Natural killer cell (primary cell): ENCODE measurements around the gene DOCK6. TPM values are rescaled to one million over a fixed set of nuclear protein-coding genes. Genes with fewer than 3 reads are reported as not detected.

Source experiments
- ATAC-seq, 3 donors: fragments of 150-1000 bp in 2 of 3; fragments of 200-7000 bp in 1 of 3; cut with Tn5 transposase; 1 replicate in 1 of 3; 2 replicates in 2 of 3; pipeline ENCODE4 v1.10.0; 2021; ENCODE audit warnings: mild to moderate bottlenecking in 2 of 3, moderate library complexity in 2 of 3
- DNase-seq, 2 donors: peaks; one replicate each; pipeline versions ENCODE4 v3.0.0 to v3.0.0-alpha.2; 2013 to 2021; ENCODE audit warnings: mixed read lengths in 1 of 2
- H3K27ac ChIP-seq: one replicate; pipeline ENCODE4 v1.5.1; 2013; ENCODE audit warnings: mild to moderate bottlenecking, low read length
- H3K27me3 ChIP-seq: one replicate; pipeline ENCODE4 v1.6.1; 2013; ENCODE audit warnings: low read length; ENCODE audit not compliant: control insufficient read depth, insufficient read depth
- H3K36me3 ChIP-seq: one replicate; pipeline ENCODE4 v1.6.1; 2013; ENCODE audit warnings: low read length; ENCODE audit not compliant: control insufficient read depth, insufficient read depth
- H3K4me1 ChIP-seq: one replicate; pipeline ENCODE4 v1.6.1; 2013; ENCODE audit warnings: low read length; ENCODE audit not compliant: control insufficient read depth, insufficient read depth
- H3K4me3 ChIP-seq: one replicate; pipeline ENCODE4 v1.5.1; 2013; ENCODE audit warnings: low read length
- H3K9me3 ChIP-seq: one replicate; pipeline ENCODE4 v1.6.1; 2013; ENCODE audit warnings: low read length; ENCODE audit not compliant: control insufficient read depth, insufficient read depth
- H3K27ac Mint-ChIP-seq, 2 donors: one replicate each; pipeline ENCODE4 v1.8.0; 2022; ENCODE audit warnings: mild to moderate bottlenecking in 2 of 2, mixed read lengths in 2 of 2, moderate library complexity in 1 of 2
- H3K27me3 Mint-ChIP-seq, 2 donors: one replicate each; pipeline ENCODE4 v1.8.0; 2022; ENCODE audit warnings: low read depth in 2 of 2, mixed read lengths in 2 of 2
- H3K36me3 Mint-ChIP-seq: one replicate; pipeline ENCODE4 v1.8.0; 2022; ENCODE audit warnings: mixed read lengths
- H3K4me1 Mint-ChIP-seq, 2 donors: one replicate each; pipeline ENCODE4 v1.8.0; 2022; ENCODE audit warnings: mixed read lengths in 2 of 2
- H3K4me3 Mint-ChIP-seq: one replicate; pipeline ENCODE4 v1.8.0; 2022; ENCODE audit warnings: mild to moderate bottlenecking, moderate library complexity, mixed read lengths
- H3K9me3 Mint-ChIP-seq, 2 donors: one replicate each; pipeline ENCODE4 v1.8.0; 2022; ENCODE audit warnings: mixed read lengths in 2 of 2
- CTCF ChIP-seq: fragments of 200-600 bp; IDR thresholded peaks from one replicate; pipeline ENCODE4 v1.8.0; 2022; ENCODE audit warnings: antibody characterized with exemption
- WGBS: methylation state at CpG from one replicate; pipeline ENCODE4 v1.1.7; 2013; ENCODE audit warnings: missing lambda C conversion rate; ENCODE audit not compliant: insufficient coverage; 5-methylcytosine and 5-hydroxymethylcytosine counted together
- intact Hi-C: fragments of 100-400 bp; cut with micrococcal nuclease; formaldehyde crosslinking; loops from one replicate; pipeline ENCODE4 v1.14.2; 2022
- total RNA-seq, 4 donors: library from RNA; stranded (reverse); fragments of 120-200 nt in 1 of 4; gene quantifications; one replicate each; pipeline versions ENCODE4 v1.2.3 to v1.2.4, GENCODE V29; 2013 to 2022

DOCK6 gene
- total RNA-seq, 3 donors from 2014 or later (not counting 1 experiment from before 2014, with no cell fraction given) = 0.82 to 2.3 (median 0.86) TPM

GRCh38 chr19:11273989-11274388, 11.7 kb upstream of the DOCK6 start:
- Mint-ChIP-seq H3K4me1 (no peaks in the 10 kb centered on the region), H3K36me3 (no peaks in the 10 kb centered on the region), H3K4me3 (no peak overlapping the region), H3K9me3 (no peaks in the 10 kb centered on the region), H3K27me3 (peaks cover 17 to 20% of the 10 kb centered on the region in 2 donors), H3K27ac (no peak overlapping the region)
- no peak for DNase-seq
- Histone ChIP-seq H3K9me3 (peaks cover 5% of the 10 kb centered on the region), H3K4me1 (peaks cover 6% of the 10 kb centered on the region), H3K27ac (no peak overlapping the region), H3K27me3 (peaks cover 11% of the 10 kb centered on the region), H3K36me3 (no peaks in the 10 kb centered on the region), H3K4me3 (no peak overlapping the region)
- ATAC-seq = no peak
- TF ChIP-seq CTCF = no peak
- intact Hi-C loops = no loop called here
- 86% methylated on average over 5 of the region's 5 CpGs for WGBS

GRCh38 chr19:11273296-11273695, 11.0 kb upstream of the DOCK6 start:
- Histone ChIP-seq H3K36me3 (no peaks in the 10 kb centered on the region), H3K27ac (no peak overlapping the region), H3K9me3 (peaks cover 3% of the 10 kb centered on the region), H3K4me1 (no peaks in the 10 kb centered on the region), H3K4me3 (no peak overlapping the region), H3K27me3 (peaks cover 10% of the 10 kb centered on the region)
- DNase-seq (no peak), ATAC-seq (no peak)
- intact Hi-C loops = no loop called here
- TF ChIP-seq CTCF = no peak
- Mint-ChIP-seq H3K4me3 (no peak overlapping the region), H3K9me3 (no peaks in the 10 kb centered on the region), H3K27ac (no peak overlapping the region), H3K36me3 (no peaks in the 10 kb centered on the region), H3K27me3 (peaks cover 23 to 26% of the 10 kb centered on the region in 2 donors), H3K4me1 (no peaks in the 10 kb centered on the region)
- WGBS = 48% methylated on average over 2 of the region's 2 CpGs

DNA sequence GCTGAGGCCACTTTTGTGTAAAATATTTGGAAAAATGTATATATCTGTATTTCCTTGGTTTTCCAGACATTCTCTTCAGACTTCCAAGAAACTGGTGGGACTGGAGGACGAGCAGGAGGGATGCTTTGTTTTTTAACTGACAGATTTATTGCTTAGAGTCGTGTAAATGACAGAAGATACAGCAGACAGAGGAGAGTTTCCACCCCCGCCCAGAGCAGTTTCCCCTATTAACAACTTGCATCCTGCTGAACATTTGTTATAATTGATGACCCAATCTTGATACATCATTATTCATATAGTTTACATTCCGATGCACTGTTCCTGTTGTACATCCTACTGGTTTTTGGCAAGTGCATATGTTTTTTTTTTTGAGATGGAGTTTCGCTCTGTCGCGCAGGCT, 7.1 kb upstream of the DOCK6 start:
- Mint-ChIP-seq H3K27me3 (peaks cover 22 to 47% of the 10 kb centered on the region in 2 donors), H3K27ac (no peak overlapping the region), H3K4me1 (no peaks in the 10 kb centered on the region), H3K4me3 (no peak overlapping the region), H3K9me3 (no peaks in the 10 kb centered on the region), H3K36me3 (no peaks in the 10 kb centered on the region)
- Histone ChIP-seq H3K27me3 (peaks cover 11% of the 10 kb centered on the region), H3K36me3 (no peaks in the 10 kb centered on the region), H3K27ac (no peak overlapping the region), H3K9me3 (no peaks in the 10 kb centered on the region), H3K4me3 (no peak overlapping the region), H3K4me1 (no peaks in the 10 kb centered on the region)
- intact Hi-C loops = no loop called here
- no peak for ATAC-seq
- DNase-seq = no peak
- WGBS = 38% methylated on average over 7 of the region's 7 CpGs
- no peak for TF ChIP-seq CTCF

DNA sequence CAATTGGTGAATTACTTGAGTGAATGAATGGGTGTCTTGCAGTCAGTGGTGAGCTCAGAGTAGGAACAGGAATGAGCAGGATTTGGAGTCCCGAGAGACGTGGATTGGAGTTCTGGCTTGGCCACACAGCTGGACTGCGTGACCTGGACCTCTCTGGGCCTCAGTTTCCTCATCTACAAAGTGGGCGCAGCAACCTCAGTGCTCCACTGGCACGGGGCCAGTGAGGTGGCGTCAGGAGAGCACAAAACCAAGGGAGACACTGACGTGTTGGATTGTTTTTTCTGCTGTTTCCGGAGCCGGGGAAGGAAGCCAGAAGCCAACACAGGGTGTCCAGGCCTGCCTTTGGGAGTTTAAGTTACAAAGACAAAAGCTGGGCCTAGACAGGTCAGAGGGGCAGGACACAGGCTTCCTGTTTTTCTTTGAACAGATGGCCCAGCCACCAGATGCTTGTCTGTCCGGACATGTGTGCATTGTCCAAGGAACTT, 6.5 kb upstream of the DOCK6 start:
- no peak for DNase-seq
- Mint-ChIP-seq H3K4me1 (no peaks in the 10 kb centered on the region), H3K36me3 (no peaks in the 10 kb centered on the region), H3K27me3 (peaks cover 22 to 47% of the 10 kb centered on the region in 2 donors), H3K4me3 (no peak overlapping the region), H3K9me3 (no peaks in the 10 kb centered on the region), H3K27ac (no peak overlapping the region)
- 32% methylated on average over 10 of the region's 10 CpGs for WGBS
- no peaks in the 10 kb centered on the region for H3K36me3 ChIP-seq
- H3K4me3 ChIP-seq = no peak overlapping the region
- intact Hi-C loops = no loop called here
- no peaks in the 10 kb centered on the region for H3K4me1 ChIP-seq
- H3K27me3 ChIP-seq = peaks cover 13% of the 10 kb centered on the region
- TF ChIP-seq CTCF = no peak
- no peaks in the 10 kb centered on the region for H3K9me3 ChIP-seq
- no peak for ATAC-seq
- H3K27ac ChIP-seq = no peak overlapping the region
